ENCODE data around the gene SCYL1. TPM values are rescaled to one million over a fixed set of nuclear protein-coding genes. Genes with fewer than 3 reads are reported as not detected.

The SCYL1 gene
- total RNA-seq, result 100 to 1,000 TPM; 109 to 128 (median 112) TPM

DNA sequence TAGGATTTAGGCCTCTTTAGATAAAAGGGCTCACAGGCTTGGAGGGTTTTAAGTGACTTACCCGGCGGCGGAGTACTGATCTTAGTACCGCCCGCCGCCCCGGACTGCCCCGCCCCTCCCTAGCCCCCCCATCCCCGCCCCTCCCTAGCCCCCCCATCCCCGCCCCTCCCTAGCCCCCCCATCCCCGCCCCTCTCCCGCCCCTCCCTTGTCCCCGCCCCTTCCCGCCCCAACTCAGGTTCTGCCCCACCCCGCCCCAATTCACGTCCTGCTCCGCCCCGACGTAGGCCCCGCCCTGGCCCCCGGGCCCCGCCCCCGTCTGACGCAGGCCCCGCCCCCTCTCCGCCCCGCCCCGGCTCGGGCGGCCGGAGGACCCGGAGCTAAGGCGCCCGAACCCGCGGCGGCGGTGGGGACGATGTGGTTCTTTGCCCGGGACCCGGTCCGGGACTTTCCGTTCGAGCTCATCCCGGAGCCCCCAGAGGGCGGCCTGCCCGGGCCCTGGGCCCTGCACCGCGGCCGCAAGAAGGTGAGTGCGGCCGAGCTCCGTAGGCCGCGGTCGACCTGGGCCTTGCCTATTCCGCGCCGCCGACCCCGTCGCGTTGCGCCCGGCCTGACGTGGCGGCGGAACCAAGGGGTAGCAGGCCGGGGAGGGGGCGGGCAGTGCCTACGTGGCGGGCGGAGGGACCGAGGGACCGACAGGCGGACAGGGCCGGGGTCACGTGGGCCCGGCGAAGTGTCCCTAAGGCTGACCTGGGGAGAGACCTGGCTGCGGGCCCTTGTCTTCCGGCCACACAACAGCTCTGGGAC is at the start of gene SCYL1:
SCYL1 (plus strand) TSS at position 343 of the 805 bp plus-strand sequence; CDS start at position 414, 71 bp downstream.
- H3K27ac ChIP-seq, result peak within 1 kb of the TSS; percentile 94 to 97 (median 95)
- TF ChIP-seq EP300 (IDR thresholded peaks at IDR 0.05), result peak in 1 of 2 donors; percentile 82
- peak; percentile 38 to 80 for TF ChIP-seq POLR2A (IDR thresholded peaks at IDR 0.05)
- TF ChIP-seq, protein P1, sequence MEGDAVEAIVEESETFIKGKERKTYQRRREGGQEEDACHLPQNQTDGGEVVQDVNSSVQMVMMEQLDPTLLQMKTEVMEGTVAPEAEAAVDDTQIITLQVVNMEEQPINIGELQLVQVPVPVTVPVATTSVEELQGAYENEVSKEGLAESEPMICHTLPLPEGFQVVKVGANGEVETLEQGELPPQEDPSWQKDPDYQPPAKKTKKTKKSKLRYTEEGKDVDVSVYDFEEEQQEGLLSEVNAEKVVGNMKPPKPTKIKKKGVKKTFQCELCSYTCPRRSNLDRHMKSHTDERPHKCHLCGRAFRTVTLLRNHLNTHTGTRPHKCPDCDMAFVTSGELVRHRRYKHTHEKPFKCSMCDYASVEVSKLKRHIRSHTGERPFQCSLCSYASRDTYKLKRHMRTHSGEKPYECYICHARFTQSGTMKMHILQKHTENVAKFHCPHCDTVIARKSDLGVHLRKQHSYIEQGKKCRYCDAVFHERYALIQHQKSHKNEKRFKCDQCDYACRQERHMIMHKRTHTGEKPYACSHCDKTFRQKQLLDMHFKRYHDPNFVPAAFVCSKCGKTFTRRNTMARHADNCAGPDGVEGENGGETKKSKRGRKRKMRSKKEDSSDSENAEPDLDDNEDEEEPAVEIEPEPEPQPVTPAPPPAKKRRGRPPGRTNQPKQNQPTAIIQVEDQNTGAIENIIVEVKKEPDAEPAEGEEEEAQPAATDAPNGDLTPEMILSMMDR (IDR thresholded peaks at IDR 0.05), result peak in 2 of 5 experiments; percentile 34 to 35
- no peaks in the 10 kb centered on the region for H3K27me3 ChIP-seq
- H3K4me3 ChIP-seq, result peak within 1 kb of the TSS; percentile 75 to 99 (median 95)
- H3K36me3 ChIP-seq, result peaks cover 0 to 30% (median 0%) of the 10 kb centered on the region in 3 donors
- WGBS, 2 donors, result 0 to 1% methylated on average over 6 to 37 of the region's 82 CpGs
- DNase-seq (ENCODE audit: low spot score in 2 of 2), result peak; percentile 68 to 74
- peaks cover 0 to 53% (median 26%) of the 10 kb centered on the region in 4 donors for H3K4me1 ChIP-seq
- H3K9me3 ChIP-seq, result no peaks in the 10 kb centered on the region

DNA sequence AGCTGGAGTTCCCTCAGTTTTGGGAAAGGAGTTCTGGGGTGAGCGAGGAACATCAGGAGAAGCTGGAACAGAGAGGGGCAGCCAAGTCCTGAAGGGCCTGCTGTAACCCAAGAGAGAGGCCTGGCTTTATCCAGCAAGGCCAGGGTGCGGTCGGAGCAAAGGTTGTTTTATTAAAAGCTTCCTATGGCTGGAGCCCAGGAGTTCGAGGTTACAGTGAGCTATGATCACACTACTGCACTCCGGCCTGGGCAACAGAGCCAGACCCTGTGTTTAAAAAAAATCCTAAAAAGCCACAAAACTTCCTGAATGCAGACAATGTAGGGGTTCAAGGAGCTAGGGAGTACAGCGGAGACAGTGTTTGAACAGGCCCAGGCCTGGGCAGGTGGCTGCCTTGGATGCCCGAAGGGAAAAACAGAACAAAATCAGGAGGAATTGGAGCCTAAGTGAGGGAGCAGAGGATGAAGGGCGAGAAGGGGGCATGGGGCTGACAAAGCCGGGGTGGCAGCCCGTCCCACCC is 48.2 kb upstream of the SCYL1 start:
- H3K4me3 ChIP-seq, result peak overlapping the region; percentile 66 to 90 (median 77)
- no peak for DNase-seq (ENCODE audit: low spot score in 2 of 2)
- H3K4me1 ChIP-seq, result peaks cover 0 to 67% (median 49%) of the 10 kb centered on the region in 4 donors
- 15 to 19% methylated on average over 10 of the region's 10 CpGs for WGBS, 2 donors
- no peak for TF ChIP-seq EP300 (IDR thresholded peaks at IDR 0.05)
- TF ChIP-seq, protein P1 (IDR thresholded peaks at IDR 0.05), result no peak
- no peak for TF ChIP-seq POLR2A (IDR thresholded peaks at IDR 0.05)
- H3K36me3 ChIP-seq, result no peaks in the 10 kb centered on the region
- peak overlapping the region; percentile 95 to 100 (median 97) for H3K27ac ChIP-seq
- H3K27me3 ChIP-seq, result no peaks in the 10 kb centered on the region
- no peaks in the 10 kb centered on the region for H3K9me3 ChIP-seq

DNA sequence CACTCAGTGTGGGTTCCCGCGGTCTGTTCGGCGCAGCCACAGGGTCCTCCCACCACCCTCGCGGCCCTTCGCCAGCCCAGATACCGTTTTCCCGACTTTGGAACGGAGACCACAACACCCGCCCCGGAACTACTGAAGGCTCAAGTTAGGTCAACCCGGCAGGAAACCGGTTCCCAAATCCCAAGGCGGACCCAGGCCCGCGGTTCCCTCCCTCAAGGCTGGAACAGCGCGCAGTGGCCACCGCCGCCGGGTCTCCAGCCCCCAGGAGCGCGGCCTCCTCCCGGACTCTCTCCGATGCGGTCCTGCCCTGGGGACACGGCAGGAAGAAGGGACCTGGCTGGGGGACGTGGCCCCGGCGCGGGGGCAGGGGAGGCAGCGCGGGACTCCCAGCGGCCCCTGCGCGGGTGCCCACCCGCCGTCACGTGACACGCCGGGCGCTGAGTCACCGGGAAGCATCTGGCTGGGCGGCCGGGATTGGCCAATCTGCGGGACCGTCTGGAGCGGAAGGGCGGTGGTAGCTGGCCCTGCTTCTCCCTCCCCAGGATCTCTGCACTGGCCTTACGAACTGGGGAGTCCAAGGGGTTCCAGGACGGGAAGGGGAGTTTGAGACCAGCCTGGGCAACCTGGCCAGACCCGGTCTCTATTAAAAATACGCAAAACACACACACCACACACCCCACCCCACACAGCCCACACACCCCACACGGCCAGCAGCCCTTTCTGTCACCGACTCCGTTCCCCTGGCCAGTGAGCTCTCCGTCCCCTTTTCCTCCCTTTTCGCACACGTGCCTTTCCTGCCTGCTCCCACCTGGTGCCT is 47.5 kb upstream of the SCYL1 start:
- peak overlapping the region; percentile 95 to 100 (median 97) for H3K27ac ChIP-seq
- DNase-seq (ENCODE audit: low spot score in 2 of 2), result peak; percentile 95
- peaks cover 0 to 64% (median 49%) of the 10 kb centered on the region in 4 donors for H3K4me1 ChIP-seq
- 0% methylated on average over 18 to 35 of the region's 60 CpGs for WGBS, 2 donors
- no peaks in the 10 kb centered on the region for H3K36me3 ChIP-seq
- peak overlapping the region; percentile 66 to 90 (median 77) for H3K4me3 ChIP-seq
- H3K9me3 ChIP-seq, result no peaks in the 10 kb centered on the region
- TF ChIP-seq EP300 (IDR thresholded peaks at IDR 0.05) (peak; percentile 91 to 99), POLR2A (IDR thresholded peaks at IDR 0.05) (peak; percentile 94)
- TF ChIP-seq, protein P1 (IDR thresholded peaks at IDR 0.05), result peak in 2 of 5 experiments; percentile 41 to 52
- no peaks in the 10 kb centered on the region for H3K27me3 ChIP-seq

DNA sequence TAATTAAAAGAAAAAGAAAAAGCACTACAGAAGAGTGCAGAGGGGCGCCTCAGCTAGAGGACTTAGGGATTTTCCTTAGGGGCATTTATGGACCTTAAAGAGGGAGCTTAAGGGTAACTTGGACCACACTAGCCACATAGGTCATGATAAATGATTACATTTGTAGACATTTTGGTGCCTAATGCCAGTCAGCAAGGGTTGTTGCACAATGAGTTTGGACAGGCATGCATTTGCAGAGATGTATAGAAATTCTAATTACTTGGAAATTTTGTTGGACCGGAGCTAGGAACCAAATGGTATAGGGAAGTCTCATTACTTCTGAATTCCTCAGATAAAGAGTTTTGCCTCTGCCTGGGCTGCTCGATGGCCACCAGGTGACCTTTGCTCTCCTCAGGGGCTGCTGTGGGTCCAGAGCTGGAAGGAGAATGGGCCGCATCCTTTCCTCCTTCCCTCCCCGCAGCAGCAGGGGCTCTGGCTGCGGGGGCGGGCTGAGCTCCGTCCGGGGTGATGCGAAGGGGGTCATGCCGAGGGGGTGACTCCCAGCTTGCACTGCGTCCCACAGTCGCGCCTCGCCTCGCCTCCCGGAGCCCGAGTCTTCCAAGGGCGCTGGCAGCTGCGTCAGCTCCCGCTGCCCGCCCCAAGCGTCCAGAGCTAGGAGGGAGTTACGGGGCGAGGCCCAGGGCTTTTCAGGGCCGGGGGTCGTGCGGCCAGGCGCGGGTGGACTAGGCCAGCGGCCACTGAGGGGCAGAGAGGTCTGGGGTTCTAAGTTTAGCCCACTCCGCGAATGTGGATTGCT is 46.3 kb upstream of the SCYL1 start:
- Histone ChIP-seq H3K36me3 (no peaks in the 10 kb centered on the region), H3K9me3 (no peaks in the 10 kb centered on the region), H3K4me1 (peaks cover 0 to 59% (median 46%) of the 10 kb centered on the region in 4 donors), H3K27me3 (no peaks in the 10 kb centered on the region), H3K4me3 (peak overlapping the region; percentile 66 to 90 (median 77)), H3K27ac (peak overlapping the region; percentile 95 to 100 (median 97))
- DNase-seq (ENCODE audit: low spot score in 2 of 2), result no peak
- peak in 1 of 2 donors; percentile 48 for TF ChIP-seq POLR2A (IDR thresholded peaks at IDR 0.05)
- peak in 1 of 2 donors; percentile 40 for TF ChIP-seq EP300 (IDR thresholded peaks at IDR 0.05)
- TF ChIP-seq, protein P1 (IDR thresholded peaks at IDR 0.05), result peak in 1 of 5 experiments; percentile 18
- 17 to 27% methylated on average over 18 to 29 of the region's 33 CpGs for WGBS, 2 donors

Measured in tibial nerve (tissue), 4 donors.